T47D (cell line): ENCODE results near the gene SENP3.

Experiments used
- DNase-seq, 2 experiments: peaks; one replicate each; pipeline versions ENCODE4 v3.0.0 to v3.0.0-alpha.2; 2011 to 2012; ENCODE audit warnings: low read depth in 1 of 2, low spot score in 1 of 2
- JUND ChIP-seq: IDR thresholded peaks from 2 replicates; pipeline ENCODE4 v1.6.1; 2012; ENCODE audit warnings: low read depth
- in situ Hi-C: cut with HindIII; loops from 2 replicates; pipeline ENCODE4 v1.10.0; 2016; ENCODE audit warnings: low sequenced_read_pairs, low pct_unique_long_range_greater_than_20kb

Gene SENP3

GRCh38 chr17:7548585-7549400 lies 12.9 kb upstream of the SENP3 start, which contains the start of gene TNFSF12:
Gene TNFSF12 (plus strand): TSS chr17:7549058. CDS start chr17:7549154, 96 bp downstream.
- in situ Hi-C loops = no loop called here
- no peak for TF ChIP-seq JUND
- DNase-seq = no peak

GRCh38 chr17:7549401-7550055 lies 12.2 kb upstream of the SENP3 start:
- in situ Hi-C loops = no loop called here
- DNase-seq = no peak
- no peak for TF ChIP-seq JUND

DNA sequence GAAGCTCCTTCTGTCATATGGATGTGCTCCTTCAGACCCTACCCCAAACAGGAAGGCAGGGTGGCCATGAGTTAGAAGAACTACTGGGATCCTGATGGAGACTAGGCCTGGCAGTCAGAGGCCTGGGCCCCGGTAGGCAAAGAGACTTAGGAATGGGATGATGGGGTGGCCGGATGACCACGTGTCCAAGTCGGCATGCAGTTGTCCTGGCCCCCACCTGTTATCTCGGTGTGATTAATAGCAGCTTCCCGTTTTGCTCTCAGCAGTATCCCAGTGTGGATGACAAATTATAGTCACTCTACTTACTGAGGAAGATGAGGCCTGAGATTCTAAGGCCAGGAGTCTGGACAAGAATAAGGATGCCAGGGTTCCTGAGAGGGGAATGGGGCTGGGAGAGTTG lies 11.4 kb upstream of the SENP3 start:
- DNase-seq = no peak
- in situ Hi-C loops = no loop called here
- TF ChIP-seq JUND = no peak

- TF ChIP-seq JUND = no peak
- in situ Hi-C loops = no loop called here
- no peak for DNase-seq
Observed at GRCh38 chr17:7551396-7551795, 10.3 kb upstream of the SENP3 start.

DNA sequence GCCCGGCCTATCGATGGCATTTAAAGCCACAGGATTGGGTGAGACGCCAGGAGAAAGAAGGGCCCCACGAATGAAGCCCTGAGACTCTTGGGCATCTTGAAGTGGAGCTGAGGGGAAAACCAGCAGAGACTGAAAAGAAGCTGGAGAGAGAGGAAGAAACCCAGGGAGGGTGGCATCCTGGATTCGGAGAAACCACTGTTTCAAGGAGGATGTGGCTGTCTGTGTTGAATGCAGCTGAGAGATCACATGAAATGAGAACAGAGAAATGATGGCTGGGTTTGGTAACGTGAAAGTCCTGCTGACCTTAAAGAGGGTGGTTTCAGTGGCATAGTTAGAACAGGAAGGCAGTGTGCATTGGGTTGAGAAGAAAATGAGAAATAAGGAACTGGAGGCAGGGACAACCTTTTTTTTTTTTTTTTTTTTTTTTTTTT lies 9.1 kb upstream of the SENP3 start:
- no peak for DNase-seq
- no peak for TF ChIP-seq JUND
- in situ Hi-C loops = no loop called here

GRCh38 chr17:7553356-7553755 lies 8.4 kb upstream of the SENP3 start:
- in situ Hi-C loops = no loop called here

DNA sequence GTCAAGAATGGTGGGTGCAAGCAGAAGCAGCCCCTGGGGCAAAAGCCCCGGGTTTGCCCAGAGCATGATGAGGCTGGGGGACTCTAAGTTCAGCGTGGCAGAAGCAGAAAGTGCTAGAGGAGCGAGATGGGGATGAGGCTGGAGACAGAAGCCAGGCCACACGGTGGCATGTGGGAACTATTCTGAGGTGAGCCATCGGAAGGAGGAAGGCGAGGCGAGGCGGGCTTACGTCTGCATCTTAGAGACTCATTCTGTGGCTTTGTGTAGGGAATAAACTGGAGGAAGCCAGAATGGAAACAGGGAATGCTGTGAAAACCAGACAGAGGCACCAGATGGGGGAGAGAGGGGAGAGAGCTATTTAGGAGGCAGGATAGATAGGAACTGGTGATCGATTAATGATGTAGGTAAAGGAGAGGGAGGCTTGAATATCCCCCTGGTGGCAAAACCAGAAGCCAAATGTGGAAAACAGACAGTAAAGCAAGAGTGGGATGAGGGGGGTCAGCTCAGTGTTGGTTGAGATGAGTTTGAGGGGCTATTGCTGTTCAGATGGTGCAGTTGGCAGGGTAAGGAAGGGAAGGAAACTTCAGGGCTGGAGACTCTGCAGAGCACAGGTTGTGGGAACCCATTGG lies 6.3 kb upstream of the SENP3 start:
- no peak for DNase-seq
- no peak for TF ChIP-seq JUND
- in situ Hi-C loops = no loop called here

More at GRCh38 chr17:7553356-7553755, 8.4 kb upstream of the SENP3 start:
- no peak for TF ChIP-seq JUND
- DNase-seq = no peak

GRCh38 chr17:7556627-7557026 lies 5.1 kb upstream of the SENP3 start:
- no peak for DNase-seq
- in situ Hi-C loops = no loop called here
- no peak for TF ChIP-seq JUND

- no peak for DNase-seq
- in situ Hi-C loops = no loop called here
- TF ChIP-seq JUND = no peak
Observed at GRCh38 chr17:7557147-7557764, 4.5 kb upstream of the SENP3 start.

GRCh38 chr17:7557775-7558543 lies 3.8 kb upstream of the SENP3 start:
- no peak for TF ChIP-seq JUND
- DNase-seq = peak; percentile 50 to 92
- in situ Hi-C loops = no loop called here

DNA sequence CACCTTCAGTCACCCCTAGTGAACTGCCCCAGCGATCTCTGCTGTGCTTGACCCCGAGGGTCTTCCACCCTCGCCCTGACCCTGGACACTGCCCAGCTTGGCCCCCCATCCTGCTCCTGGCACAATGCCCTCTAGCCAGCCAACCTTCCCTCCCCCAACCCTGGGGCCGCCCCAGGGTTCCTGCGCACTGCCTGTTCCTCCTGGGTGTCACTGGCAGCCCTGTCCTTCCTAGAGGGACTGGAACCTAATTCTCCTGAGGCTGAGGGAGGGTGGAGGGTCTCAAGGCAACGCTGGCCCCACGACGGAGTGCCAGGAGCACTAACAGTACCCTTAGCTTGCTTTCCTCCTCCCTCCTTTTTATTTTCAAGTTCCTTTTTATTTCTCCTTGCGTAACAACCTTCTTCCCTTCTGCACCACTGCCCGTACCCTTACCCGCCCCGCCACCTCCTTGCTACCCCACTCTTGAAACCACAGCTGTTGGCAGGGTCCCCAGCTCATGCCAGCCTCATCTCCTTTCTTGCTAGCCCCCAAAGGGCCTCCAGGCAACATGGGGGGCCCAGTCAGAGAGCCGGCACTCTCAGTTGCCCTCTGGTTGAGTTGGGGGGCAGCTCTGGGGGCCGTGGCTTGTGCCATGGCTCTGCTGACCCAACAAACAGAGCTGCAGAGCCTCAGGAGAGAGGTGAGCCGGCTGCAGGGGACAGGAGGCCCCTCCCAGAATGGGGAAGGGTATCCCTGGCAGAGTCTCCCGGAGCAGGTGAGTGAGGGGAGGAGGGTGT lies 3.0 kb upstream of the SENP3 start, which contains the start of gene TNFSF13:
Gene TNFSF13, plus strand, starts transcription at position 207 of the 776 bp plus-strand sequence. Its CDS starts 290 bp downstream, at position 497.
- peak in 1 of 2 experiments; percentile 51 for DNase-seq
- in situ Hi-C loops = no loop called here
- TF ChIP-seq JUND = no peak
